NCI-H1930 (cell line): ENCODE data around the gene FIG4.
"Not testable (repeated sequence)": the region's sequence is repeated elsewhere in the genome, so short reads cannot be mapped to it uniquely, and the experiment has no call there.

ENCODE experiments used
- DNase-seq, 2 experiments: peaks; one replicate each; lab custom pipeline; 2025; lab: John Stamatoyannopoulos, UW

FIG4 gene

DNA sequence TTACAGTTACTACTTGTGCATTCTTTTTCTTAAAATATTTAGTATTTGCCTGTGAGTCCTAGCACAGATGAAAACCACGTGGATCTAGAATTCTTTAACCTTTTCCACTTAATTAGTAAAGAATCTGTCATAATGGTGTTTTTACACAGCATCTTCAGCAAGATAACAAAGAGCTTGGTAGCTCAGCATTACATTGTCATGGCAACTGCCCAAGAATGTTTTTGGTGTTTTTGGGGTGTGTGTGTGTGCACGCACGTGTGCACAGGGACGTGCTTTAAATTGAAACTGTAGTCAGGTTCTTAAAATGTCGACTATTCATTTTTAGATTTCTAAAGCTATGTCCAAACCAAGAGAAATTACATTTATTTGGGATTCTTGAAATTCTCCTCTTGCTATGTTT lies 108.0 kb downstream of the FIG4 start:
- no peak for DNase-seq

- no peak for DNase-seq
Measured at GRCh38 chr6:109799664-109800063, 108.6 kb downstream of the FIG4 start.

GRCh38 chr6:109800771-109801170 lies 109.7 kb downstream of the FIG4 start:
- no peak for DNase-seq

- DNase-seq = no peak
Measured at GRCh38 chr6:109801794-109802193, 110.7 kb downstream of the FIG4 start.

DNA sequence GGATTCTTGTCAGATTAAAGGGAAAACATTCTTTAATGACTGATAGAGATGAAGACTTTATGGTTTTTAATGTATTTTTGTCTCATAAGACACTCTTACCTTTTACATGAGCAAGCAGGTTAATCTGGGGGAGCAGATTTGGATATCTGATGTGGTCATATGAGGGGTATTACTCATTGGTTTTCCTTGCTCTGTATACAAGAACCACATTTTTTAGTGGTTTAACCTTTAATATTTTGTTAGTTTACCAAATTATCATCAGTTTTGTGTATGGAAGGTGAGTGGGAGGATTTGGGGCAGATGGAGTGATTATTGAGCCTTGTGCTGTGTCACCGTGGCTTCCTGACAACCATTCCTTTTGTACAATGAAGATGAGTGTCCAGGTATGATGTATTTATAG lies 112.9 kb downstream of the FIG4 start:
- no peak for DNase-seq

- DNase-seq = no peak
Measured at GRCh38 chr6:109807881-109808280, 116.8 kb downstream of the FIG4 start.

GRCh38 chr6:109808837-109809236 lies 117.7 kb downstream of the FIG4 start:
- no peak for DNase-seq

- no peak for DNase-seq
Measured at GRCh38 chr6:109815054-109815453, 124.0 kb downstream of the FIG4 start.

- peak; percentile 83 to 87 for DNase-seq
Measured at GRCh38 chr6:109816452-109817374, 125.6 kb downstream of the FIG4 start.

GRCh38 chr6:109820706-109821350 lies 129.7 kb downstream of the FIG4 start:
- no peak for DNase-seq

DNA sequence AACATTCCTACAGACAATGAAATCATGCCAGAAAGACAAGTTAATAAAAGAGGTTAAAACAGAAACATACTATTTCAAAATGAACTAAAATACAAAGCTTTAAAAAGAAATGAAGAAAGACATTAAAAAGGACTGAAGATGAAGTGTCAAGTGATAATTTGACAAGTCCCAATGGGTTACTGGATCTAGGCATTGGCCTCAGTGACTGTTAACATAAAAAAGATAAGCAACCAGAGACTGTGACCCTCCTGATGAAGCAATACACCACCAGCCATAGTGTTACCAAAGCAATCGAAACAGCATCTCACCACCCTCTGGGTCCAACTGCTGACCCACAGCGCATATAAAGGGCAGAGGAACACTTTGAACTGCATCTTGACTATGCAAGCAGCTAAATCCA lies 130.3 kb downstream of the FIG4 start:
- no peak for DNase-seq

- no peak for DNase-seq
Measured at GRCh38 chr6:109824105-109824504, 133.0 kb downstream of the FIG4 start.

DNA sequence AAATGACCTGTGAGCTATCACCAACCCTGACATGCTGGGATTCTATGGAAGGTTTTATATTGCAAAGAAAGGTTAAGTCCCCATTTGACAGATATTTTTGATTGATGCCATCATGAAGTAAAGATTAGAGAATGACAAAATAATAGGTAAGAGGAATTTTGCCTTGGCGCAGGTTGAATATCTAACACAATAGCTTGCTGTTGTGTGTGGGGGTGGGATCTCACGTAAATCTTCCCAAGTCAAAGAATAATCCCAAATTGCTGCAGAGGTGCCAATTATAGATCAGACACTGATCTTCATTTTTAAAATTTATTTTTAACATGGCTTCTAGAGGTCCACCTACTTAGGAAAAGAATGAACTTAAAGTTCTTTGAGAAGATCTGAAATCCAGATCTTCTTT lies 135.5 kb downstream of the FIG4 start:
- DNase-seq = no peak

DNA sequence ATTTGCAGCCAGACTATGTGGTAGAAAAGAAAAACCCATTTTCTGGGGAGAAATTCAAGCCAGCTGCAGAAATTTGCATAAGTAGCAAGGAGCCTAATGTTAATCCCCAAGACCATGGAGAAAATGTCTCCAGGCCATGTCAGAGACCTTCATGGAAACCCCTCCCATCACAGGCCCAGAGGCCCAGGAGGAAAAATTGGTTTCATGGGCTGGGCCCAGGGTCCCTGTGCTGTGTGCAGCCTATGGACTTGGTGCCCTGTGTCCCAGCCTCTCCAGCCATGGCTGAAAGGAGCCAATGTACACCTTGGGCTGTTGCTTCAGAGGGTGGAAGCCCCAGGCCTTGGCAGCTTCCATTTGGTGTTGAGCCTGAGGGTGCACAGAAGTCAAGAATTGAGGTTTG lies 140.3 kb downstream of the FIG4 start:
- DNase-seq = not testable (repeated sequence)

DNA sequence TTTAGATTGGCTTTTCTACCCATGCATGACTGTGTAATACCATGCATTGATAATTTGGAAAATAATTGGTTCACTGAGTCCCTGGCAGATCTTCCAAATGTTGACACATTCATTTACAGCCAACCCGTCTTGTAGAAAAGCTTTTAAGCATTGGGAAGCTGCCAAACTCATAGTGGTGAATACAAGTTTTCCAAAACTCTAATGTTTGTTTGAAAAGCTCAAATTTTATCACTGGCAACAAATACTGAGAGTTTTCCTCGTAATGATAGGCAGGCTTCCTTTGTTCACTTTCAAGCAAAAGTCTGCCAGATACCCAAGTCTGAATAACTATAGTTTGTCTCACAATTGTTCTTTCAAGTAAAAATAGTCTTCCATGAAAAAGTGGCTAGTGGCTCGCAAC lies 143.0 kb downstream of the FIG4 start:
- no peak for DNase-seq

DNA sequence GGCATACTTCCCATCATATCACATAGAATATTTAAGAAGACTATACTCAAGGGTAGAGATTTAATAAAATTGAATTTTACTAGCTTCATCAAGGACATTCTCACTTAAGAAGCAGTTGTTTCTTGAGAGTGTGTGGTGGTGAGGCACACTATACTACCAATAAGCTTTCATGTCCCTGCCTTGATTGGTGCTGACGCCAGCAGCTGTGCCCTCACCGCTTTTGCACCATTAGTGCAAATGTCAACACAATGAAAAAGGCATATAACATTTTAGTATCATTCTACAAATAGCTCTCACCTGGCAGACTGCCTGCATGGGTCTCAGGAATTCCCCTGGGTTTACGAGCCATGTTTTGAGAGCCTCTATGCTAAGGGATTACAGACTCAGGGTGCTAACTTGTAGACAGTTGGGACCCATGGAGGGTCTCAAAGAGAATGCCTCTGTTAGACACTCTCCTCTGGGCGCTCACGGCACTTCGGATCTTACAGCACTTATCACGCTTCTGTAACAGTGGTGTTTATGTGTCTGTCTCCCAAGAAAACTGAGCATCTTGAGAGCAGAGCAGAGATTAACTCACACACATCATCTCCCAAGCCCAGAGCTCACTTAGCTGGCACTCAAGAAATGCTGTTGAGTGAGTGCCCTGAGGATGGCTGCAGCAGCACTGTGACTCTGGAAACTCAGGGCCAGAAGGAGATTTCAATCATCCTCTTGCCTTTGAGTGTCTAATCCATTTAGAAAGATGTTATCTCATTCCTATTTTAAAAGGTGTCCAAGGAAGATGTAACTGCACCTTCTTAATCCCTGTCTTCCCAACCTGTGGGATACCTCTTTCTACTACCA lies 143.7 kb downstream of the FIG4 start:
- DNase-seq = peak in 1 of 2 experiments; percentile 52

DNA sequence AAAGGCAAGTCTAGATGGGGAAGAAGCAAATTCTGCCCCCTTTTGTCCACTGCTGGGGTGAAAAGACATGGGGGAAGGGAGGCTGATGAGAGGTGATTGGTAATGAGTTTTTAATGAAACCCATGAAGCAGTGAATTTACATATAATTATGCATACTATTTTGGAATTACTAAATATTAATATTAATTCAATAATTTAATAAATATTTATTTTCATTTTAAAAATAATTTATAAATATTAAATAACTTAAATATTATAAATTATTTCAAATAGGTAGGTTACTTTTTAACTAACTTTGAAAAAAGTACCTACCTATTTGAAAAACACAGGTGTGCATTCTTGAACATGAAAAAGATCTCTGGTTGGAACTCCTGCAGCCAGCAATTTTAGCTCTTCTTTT lies 148.9 kb downstream of the FIG4 start:
- DNase-seq = no peak

DNA sequence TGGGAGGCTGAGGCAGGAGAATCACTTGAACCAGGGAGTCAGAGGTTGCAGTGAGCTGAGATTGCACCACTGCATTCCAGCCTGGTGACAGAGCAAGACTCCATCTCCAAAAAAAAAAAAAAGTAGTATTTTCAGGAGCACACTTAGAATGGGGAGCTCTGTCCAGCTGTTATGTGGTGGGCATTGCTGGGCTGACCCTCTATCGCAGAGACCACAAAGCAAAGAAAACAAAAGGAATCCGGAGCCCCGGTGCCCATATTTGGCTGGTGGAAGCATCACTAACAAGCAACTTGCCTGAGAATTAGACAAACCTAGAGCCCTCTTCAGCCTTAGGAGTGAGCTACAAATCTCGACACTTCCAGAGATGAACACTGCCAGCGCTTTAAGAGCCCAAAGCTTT lies 149.7 kb downstream of the FIG4 start:
- no peak for DNase-seq

GRCh38 chr6:109841869-109842268 lies 150.8 kb downstream of the FIG4 start:
- DNase-seq = no peak

DNA sequence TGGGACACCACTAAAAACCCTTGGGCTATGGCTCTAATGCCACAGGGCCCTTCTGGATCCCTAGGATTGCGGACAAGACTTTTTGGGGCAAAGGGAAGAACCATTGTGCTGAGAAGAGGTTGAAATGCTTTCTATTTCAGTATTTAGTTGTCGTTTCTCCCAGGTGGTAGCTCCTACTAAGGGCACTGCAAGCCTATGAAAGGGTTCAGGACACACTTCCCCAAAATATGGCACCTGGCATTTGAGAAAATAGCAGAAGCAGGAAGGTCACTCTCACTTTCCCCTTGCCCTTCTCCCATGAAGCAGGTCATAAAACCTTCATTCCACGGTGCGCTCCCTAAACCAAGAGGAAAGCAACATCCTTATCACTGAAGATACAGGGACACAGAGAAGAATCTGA lies 161.6 kb downstream of the FIG4 start:
- no peak for DNase-seq

GRCh38 chr6:109853426-109853825 lies 162.3 kb downstream of the FIG4 start:
- no peak for DNase-seq

DNA sequence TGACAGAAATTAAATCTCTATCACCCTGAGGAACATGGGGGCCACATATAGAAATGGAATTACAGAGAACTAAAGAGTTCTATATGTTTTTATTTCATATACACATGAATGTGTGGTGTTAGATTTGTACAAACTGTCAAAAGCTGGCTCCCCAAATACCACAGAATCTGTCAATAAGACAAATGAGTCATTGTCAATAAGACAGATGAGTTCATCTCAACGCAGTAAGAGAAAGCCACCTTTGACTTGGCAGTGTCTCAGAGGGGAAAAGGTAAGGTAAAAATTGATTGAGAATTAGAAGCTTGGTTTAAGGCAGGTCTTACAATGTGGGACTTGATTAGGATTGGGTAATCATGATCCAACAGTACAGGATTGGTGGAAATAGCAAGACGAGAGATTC lies 162.9 kb downstream of the FIG4 start:
- DNase-seq = no peak
